HG02970 (cell line): ENCODE data around the gene FLOT1.

ENCODE experiments used
- ATAC-seq: cut with Tn5 transposase; IDR thresholded peaks from one replicate; pipeline ENCODE4 v1.9.1; 2021; ENCODE audit warnings: mild to moderate bottlenecking, moderate library complexity, moderate number of reproducible peaks; ENCODE audit not compliant: unreplicated experiment, low FRiP score

The FLOT1 gene

GRCh38 chr6:30705620-30706019 is 36.9 kb downstream of the FLOT1 start:
- no peak for ATAC-seq

GRCh38 chr6:30703821-30704220 is 38.7 kb downstream of the FLOT1 start:
- no peak for ATAC-seq

DNA sequence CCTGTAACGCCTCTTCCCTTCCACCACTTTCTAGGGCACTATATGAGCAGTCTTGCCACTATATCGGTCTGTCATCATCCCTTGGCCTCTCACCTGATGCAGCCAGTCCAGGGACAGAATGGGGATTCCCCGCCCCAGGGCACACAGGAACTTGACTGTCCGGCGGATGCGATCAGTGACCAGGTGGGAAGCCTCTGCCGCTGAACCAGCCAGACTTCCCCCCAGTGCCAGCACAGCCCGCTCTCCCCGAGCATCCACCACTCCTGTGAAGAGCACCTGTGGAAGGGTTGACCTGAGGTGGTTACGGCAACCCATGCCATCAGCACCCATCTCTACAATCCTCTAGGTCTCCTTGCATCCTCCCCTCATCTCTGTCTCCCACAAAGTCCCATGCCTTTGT is 39.5 kb downstream of the FLOT1 start:
- ATAC-seq, result no peak

DNA sequence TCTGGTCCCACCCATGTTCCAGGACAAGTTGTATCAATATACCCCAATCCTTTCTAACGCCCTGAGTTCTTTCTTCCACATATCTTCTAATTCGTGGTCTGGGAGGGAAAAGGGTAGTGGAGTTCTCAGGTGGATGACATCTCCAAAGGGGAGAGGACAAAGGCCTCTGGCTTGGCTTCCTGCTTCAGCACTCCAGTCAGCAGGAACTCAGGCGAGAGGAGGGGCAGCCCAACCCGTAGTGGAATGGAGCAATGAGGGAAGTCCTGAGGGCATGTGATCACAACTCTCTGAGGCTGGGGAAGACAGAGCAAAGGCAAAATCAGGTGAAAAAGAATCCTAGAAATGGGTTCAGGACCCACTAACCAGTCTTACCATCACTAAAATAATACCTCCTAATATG is 42.1 kb downstream of the FLOT1 start:
- ATAC-seq, result no peak

GRCh38 chr6:30696432-30696831 is 46.1 kb downstream of the FLOT1 start:
- ATAC-seq, result no peak

- ATAC-seq, result no peak
Observed at GRCh38 chr6:30691208-30691847, 51.2 kb downstream of the FLOT1 start.

DNA sequence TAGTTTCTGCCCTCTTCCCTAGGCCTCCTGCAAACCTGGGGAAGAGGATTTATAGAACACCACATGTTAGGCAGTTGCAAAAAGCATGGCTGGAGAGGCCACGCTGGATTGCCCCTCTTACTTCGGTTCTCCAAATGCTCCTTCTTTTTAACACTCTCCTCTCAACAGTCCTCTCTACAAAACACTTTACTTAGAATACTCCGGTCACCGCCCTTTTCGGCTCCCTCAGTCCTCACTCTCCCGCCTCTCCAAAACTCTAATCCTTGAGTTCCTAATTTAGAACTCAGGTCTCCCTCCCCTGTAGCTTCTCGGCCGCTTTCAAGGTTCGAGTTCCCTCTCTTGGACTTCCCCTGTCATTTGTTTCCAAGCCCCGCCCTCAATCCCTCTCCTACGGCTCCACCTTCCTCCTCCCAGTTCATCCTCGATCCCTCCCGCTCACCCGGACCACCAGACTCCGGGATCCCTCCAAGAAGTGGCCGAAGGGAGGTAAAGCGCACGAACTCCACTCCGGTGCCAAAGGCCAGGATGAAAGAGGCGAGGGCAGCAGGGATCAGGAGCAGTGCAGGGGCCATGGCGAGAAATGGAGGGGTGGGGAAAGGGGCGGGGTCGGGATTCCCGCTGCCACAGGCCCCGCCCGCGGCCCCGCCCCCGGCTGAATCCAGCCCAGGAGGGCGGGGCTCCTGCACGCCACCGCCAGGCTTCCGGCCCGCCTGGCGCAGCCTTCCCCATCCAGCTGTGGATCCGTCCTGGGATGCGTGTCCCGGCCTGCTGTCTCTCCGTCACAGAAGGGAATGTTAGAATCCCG is 51.9 kb downstream of the FLOT1 start, which contains the start of gene NRM:
Gene NRM, minus strand, starts transcription at position 582 of the 805 bp plus-strand sequence. Its CDS starts 10 bp downstream, at position 572.
- ATAC-seq, result no peak

DNA sequence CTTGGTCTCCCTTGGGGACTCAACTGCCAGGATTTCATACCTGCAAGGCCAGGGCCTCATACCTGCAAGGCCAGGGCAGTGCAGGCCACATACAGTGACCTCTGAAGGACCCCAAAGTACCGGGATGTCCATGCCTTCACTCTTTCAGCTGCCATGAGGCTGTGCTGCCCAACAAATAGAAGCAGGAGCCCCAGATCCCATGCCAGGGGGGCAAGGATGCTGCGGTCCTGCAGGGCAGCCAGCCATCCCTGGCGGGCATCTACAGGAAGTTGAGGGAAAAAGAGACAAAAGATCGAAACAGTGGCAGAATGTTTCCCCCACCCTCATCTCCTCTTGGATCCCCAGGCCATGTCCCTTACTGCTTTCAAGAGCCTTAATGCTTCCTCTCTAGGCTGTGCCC is 52.5 kb downstream of the FLOT1 start:
- no peak for ATAC-seq

DNA sequence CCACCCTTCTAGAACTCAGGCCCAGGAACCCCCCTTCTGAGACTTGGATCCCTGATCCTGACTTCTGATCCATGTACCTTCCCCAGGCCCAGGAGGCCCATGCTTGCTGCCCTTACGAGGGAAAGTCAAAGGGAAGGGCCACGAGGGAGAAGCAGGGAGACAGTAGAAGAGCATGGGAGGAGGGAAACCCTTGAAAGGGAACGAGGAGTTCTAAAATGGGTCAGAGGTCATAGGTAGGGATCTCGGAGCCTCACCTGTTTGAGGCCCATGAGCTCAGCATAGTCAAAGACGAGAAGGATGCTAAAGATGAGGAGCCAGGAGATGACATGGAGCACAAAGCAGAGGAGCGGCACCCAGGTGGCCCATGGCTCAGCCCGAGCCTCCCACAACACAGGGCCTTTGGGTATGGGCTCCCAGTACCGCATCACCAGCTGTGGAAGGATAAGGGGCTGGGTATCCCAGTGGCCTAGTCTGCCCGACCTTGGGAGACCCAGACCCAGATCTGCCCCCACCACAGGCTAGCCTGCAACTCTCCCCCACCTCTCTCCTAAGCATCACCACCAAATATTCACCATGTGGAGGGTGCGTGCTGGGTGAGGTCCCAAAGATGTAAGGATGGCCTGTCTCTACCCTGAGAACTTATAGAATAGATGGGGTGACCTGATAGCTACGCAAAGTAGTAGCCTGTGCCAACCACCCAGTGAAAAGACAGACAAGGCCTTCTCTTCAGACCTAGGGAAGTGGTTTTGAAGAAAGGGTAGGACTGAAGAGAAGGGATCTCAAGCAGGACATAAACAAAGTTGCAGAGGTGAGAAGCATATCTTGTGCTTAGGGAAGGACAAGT is 53.2 kb downstream of the FLOT1 start:
- no peak for ATAC-seq

DNA sequence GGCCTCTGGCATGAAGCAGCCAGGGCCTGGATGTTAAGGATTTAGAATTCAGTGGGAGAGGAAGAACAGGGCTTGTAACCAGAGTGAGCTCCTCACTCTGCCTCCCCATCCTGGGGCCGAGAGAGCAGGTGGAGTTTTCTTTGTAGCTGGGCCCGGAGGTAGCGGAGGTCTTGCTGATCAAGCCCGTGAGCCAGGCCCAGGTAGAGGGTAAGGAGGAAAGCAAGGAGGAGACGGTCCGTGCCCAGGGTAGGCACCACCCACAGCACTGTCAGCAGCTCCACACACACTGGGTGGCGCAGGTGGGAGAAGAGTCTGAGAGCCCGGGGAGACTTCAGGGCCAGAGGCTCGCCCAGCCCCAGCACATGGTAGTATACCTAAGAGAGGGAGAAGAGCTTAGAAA is 53.9 kb downstream of the FLOT1 start:
- no peak for ATAC-seq

GRCh38 chr6:30687659-30688431 is 54.6 kb downstream of the FLOT1 start:
- no peak for ATAC-seq

GRCh38 chr6:30686908-30687658 is 55.4 kb downstream of the FLOT1 start:
- ATAC-seq, result peak; percentile 48

DNA sequence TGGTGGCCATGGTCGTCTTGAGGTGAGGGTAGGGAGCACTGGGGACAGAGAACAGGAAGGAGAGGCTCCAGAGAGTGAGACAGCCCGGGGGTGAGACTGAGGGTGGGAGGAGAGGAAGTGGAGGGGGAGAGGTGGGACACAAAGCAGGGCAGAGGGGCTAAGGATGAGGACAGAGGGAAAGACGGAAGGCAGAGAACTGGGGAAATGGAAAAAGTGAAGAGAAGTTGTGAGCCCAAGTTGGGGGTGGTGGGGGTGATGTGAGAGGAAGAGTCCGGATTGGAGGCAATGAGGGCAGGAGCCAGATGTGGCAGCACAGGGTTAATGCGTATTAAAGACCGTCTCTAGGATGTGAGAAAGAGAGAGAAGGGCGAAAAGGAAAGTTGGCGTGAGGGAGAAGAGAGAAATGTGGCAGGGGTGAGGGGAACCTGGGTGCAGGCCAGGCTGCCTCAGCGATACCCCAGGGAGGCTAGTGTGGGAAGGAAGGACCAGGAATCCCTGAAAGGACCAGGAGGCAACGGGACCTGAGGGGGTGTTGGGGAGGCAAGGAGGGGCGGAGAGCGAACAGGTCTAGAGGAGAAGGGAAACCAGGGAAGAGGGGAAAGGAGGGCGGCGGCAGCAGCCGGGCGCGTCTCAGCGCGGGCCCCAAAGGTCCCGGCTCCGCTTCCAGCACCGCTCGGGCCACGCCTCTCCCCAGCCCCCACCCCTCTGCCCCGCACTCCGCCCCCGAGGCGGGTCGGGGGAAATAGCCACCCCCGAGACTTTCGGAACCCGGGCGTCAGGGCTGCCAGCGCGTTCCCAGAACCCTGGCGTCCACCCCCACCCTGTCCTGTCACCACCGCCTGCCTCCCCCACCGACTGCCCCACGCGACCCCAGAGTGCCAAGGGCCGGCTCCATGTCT is 56.2 kb downstream of the FLOT1 start, which contains the start of gene PPP1R18:
Gene PPP1R18, minus strand, starts transcription at position 637 of the 899 bp plus-strand sequence. Its CDS starts 627 bp downstream, at position 10.
- no peak for ATAC-seq

GRCh38 chr6:30685157-30686008 is 57.1 kb downstream of the FLOT1 start:
- ATAC-seq, result no peak

DNA sequence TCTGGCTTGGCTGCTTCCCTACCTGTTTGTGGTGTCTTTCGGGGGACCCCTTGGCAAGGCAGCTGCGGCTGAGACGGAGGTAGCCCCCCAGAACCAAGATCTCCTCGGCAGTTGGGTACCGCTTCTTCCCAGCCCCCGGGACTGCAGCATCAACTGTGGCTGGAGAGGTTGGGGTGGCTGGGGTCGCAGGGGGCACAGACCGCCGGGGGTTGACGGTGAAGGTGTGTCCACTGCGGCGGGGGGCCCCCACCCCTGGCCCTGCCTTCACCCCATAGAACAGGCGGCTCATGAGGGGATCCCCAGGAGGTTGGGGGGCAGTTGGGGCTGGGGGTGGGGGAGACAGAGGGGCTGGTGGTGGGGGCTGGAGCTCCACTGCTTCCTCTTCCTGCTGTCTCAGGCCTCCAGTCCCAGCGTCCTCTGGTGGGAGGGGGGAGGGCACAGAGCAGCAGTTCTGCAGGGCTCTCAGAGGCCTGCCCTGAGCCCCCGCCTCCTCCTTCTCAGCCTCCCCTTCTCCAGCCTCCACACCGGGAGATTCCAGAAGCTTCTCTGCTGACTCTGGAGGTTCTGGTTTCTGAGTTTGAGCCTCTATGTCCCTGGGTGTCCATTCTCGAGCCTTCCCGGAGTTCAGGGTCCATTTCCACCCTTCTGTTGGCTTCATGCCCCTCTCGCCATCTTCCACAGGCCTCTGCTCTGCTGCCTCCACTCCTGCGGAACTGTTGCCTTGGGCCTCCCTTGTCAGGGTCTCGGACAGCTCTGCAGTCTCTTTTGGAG is 57.9 kb downstream of the FLOT1 start:
- ATAC-seq, result no peak

DNA sequence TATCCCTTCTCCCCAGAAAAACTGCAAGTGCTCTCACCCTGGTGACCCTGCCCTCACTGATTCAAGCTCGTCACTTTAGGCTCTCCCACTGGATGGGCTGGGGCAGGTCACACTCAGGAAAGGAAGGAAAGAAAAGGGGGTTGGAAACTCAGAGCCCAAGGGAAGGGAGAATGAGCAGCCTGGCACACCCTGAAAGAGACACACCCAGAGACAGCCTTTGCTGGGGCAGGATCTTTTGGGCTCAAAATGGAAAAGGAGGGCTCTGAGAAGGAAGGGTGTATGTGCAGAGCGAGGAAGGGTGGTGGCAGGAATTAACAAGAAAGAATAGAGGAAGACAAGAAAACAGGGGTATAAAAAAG is 58.5 kb downstream of the FLOT1 start:
- ATAC-seq, result no peak
